HL-60 (cell line): Measurements from ENCODE around the gene PPM1J.

Source experiments
- DNase-seq, 2 experiments: peaks; one replicate each; pipeline ENCODE4 v3.0.0-alpha.2; 2010 to 2020; ENCODE audit warnings: low read depth in 1 of 2, low spot score in 1 of 2
- H3K27ac ChIP-seq: fragments of 250-450 bp; sonication (Bioruptor Pico); replicated peaks from 2 replicates; pipeline ENCODE4 v1.5.1; 2020; ENCODE audit warnings: mild to moderate bottlenecking, moderate library complexity
- H3K27me3 ChIP-seq: fragments of 250-450 bp; sonication (Bioruptor Pico); 2 replicates; pipeline ENCODE4 v1.5.1; 2021; ENCODE audit warnings: mild to moderate bottlenecking, moderate library complexity; ENCODE audit not compliant: insufficient read depth, poor library complexity, severe bottlenecking
- H3K4me3 ChIP-seq: replicated peaks from 2 replicates; pipeline ENCODE4 v1.5.1; 2011; ENCODE audit warnings: mild to moderate bottlenecking, control low read depth, low read length; ENCODE audit not compliant: insufficient read depth
- CTCF ChIP-seq: IDR thresholded peaks from one replicate; pipeline ENCODE4 v1.5.1; 2011; ENCODE audit warnings: low read length, control low read depth, inconsistent platforms; ENCODE audit not compliant: insufficient read depth
- GABPA ChIP-seq: IDR thresholded peaks from 2 replicates; pipeline ENCODE4 v1.6.1; 2012; ENCODE audit warnings: low read depth
- POLR2AphosphoS5 ChIP-seq: IDR thresholded peaks from 2 replicates; pipeline ENCODE4 v1.6.1; 2012; ENCODE audit warnings: low read depth
- REST ChIP-seq: IDR thresholded peaks from 2 replicates; pipeline ENCODE4 v1.6.1; 2012; ENCODE audit warnings: low read depth; ENCODE audit not compliant: insufficient replicate concordance
- SPI1 ChIP-seq: IDR thresholded peaks from 2 replicates; pipeline ENCODE4 v1.6.1; 2012; ENCODE audit warnings: low read depth, mild to moderate bottlenecking, borderline replicate concordance

Gene PPM1J

GRCh38 chr1:112686417-112686816 lies 28.7 kb downstream of the PPM1J start:
- TF ChIP-seq POLR2AphosphoS5 (no peak), GABPA (no peak), SPI1 (no peak), CTCF (no peak), REST (no peak)
- no peak overlapping the region for H3K27ac ChIP-seq
- no peaks in the 10 kb centered on the region for H3K27me3 ChIP-seq
- no peak overlapping the region for H3K4me3 ChIP-seq
- no peak for DNase-seq

GRCh38 chr1:112685913-112686312 lies 29.2 kb downstream of the PPM1J start:
- no peaks in the 10 kb centered on the region for H3K27me3 ChIP-seq
- TF ChIP-seq GABPA (no peak), POLR2AphosphoS5 (no peak), CTCF (no peak), REST (no peak), SPI1 (no peak)

GRCh38 chr1:112678605-112679004 lies 36.5 kb downstream of the PPM1J start:
- TF ChIP-seq CTCF (no peak), SPI1 (no peak)
- no peaks in the 10 kb centered on the region for H3K27me3 ChIP-seq
- no peak overlapping the region for H3K27ac ChIP-seq

More at GRCh38 chr1:112685913-112686312, 29.2 kb downstream of the PPM1J start:
- H3K4me3 ChIP-seq: no peak overlapping the region
- H3K27ac ChIP-seq: no peak overlapping the region
- no peak for DNase-seq

GRCh38 chr1:112677501-112677900 lies 37.6 kb downstream of the PPM1J start:
- no peak overlapping the region for H3K4me3 ChIP-seq
- H3K27ac ChIP-seq: no peak overlapping the region
- TF ChIP-seq POLR2AphosphoS5 (no peak), GABPA (no peak), SPI1 (no peak), CTCF (no peak), REST (no peak)
- no peak for DNase-seq
- H3K27me3 ChIP-seq: no peaks in the 10 kb centered on the region

More at GRCh38 chr1:112678605-112679004, 36.5 kb downstream of the PPM1J start:
- no peak overlapping the region for H3K4me3 ChIP-seq
- DNase-seq: no peak
